Loucy (cell line): ENCODE measurements around the gene RPL3.

Experiments
- H2AFZ ChIP-seq: fragments of 200-600 bp; sonication (generic); 2 replicates; pipeline ENCODE4 v1.6.0; 2016; ENCODE audit warnings: antibody characterized with exemption, mild to moderate bottlenecking, low read length, moderate library complexity
- H3F3A ChIP-seq: fragments of 200-600 bp; 2 replicates; pipeline ENCODE4 v1.6.0; 2016; ENCODE audit warnings: antibody characterized with exemption, low read depth, mild to moderate bottlenecking
- H3K27me3 ChIP-seq: fragments of 200-600 bp; sonication (generic); 2 replicates; pipeline ENCODE4 v1.6.1; 2014; ENCODE audit warnings: low read length, mild to moderate bottlenecking; ENCODE audit not compliant: insufficient read depth, poor library complexity, severe bottlenecking
- H3K36me3 ChIP-seq: fragments of 200-600 bp; sonication (generic); 2 replicates; pipeline ENCODE4 v1.6.1; 2016; ENCODE audit warnings: low read length; ENCODE audit not compliant: insufficient read depth
- H3K4me1 ChIP-seq: fragments of 200-600 bp; sonication (generic); 2 replicates; pipeline ENCODE4 v1.5.1; 2014; ENCODE audit warnings: low read length, mild to moderate bottlenecking; ENCODE audit not compliant: insufficient read depth, poor library complexity, severe bottlenecking
- H3K4me2 ChIP-seq: fragments of 200-600 bp; sonication (generic); 2 replicates; pipeline ENCODE4 v1.6.0; 2014; ENCODE audit warnings: antibody characterized with exemption, low read length, low read depth, mild to moderate bottlenecking; ENCODE audit not compliant: poor library complexity, severe bottlenecking
- H3K4me3 ChIP-seq: fragments of 200-600 bp; sonication (generic); 2 replicates; pipeline ENCODE4 v1.5.1; 2014; ENCODE audit warnings: low read length, mild to moderate bottlenecking, mixed read lengths; ENCODE audit not compliant: poor library complexity, severe bottlenecking
- H3K79me2 ChIP-seq: fragments of 200-600 bp; sonication (generic); 2 replicates; pipeline ENCODE4 v1.6.1; 2014; ENCODE audit warnings: low read length; ENCODE audit not compliant: insufficient read depth
- H3K9ac ChIP-seq: fragments of 200-600 bp; sonication (generic); 2 replicates; pipeline ENCODE4 v1.6.0; 2014; ENCODE audit warnings: mild to moderate bottlenecking, low read depth, low read length, moderate library complexity; ENCODE audit not compliant: poor library complexity, severe bottlenecking
- H3K9me2 ChIP-seq: fragments of 200-600 bp; sonication (generic); replicated peaks from 2 replicates; pipeline ENCODE4 v1.6.1; 2016; ENCODE audit warnings: low read depth, low read length, mixed read lengths
- H3K9me3 ChIP-seq: fragments of 200-600 bp; sonication (generic); 2 replicates; pipeline ENCODE4 v1.6.1; 2014; ENCODE audit warnings: mild to moderate bottlenecking, antibody characterized with exemption, low read length, low read depth; ENCODE audit not compliant: insufficient read depth
- H4K20me1 ChIP-seq: fragments of 200-600 bp; sonication (generic); 2 replicates; pipeline ENCODE4 v1.6.0; 2014; ENCODE audit warnings: antibody characterized with exemption, low read length, mild to moderate bottlenecking; ENCODE audit not compliant: insufficient read depth, poor library complexity, severe bottlenecking
- EZH2phosphoT487 ChIP-seq: fragments of 200-600 bp; IDR thresholded peaks from 2 replicates; pipeline ENCODE4 v1.6.1; 2018; ENCODE audit warnings: antibody characterized with exemption, mild to moderate bottlenecking, moderate library complexity, borderline replicate concordance
- TF ChIP-seq, protein P1 (sequence below): fragments of 200-600 bp; sonication (generic); conservative IDR thresholded peaks from 2 replicates; pipeline ENCODE4 v1.5.1; 2014; ENCODE audit warnings: mild to moderate bottlenecking, antibody characterized with exemption, low read length

RPL3 gene

DNA sequence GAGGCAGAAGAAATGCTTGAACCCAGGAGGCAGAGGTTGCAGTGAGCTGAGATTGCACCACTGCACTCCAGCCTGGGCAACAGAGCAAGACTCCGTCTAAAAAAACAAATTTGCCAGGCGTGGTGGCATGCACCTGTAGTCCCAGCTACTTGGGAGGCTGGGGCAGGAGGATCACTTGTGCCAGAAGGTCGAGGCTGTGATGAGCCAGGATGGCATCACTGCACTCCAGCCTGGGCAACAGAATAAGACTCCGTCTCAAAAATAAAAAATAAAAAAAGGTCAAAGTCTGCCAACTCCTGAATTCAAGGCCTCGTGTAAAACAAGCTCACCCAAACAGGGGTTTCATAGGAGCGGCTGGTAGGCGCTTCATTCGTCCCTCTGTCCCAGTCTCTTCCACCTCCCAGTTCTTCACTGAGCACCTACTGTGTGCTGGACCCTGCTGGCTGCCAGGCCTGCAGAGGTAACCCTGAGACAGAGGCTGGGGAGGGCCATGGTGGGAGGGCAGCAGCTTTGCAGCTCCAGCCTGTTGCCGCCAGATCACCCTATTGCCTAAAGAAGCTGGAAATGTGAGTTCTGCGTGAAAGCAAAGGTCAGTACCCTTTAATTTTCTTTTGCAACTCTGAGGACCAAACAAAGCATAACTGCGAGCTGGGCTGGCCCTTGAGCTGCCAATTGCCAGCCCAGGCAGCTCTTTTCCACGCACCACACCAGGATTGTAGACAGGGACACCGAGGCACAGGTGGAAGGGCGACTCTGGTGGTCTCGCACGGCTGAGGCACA lies 15.3 kb downstream of the RPL3 start:
- Histone ChIP-seq H3K27me3 (no peaks in the 10 kb centered on the region), H3K9me2 (no peaks in the 10 kb centered on the region), H3K4me3 (no peak overlapping the region), H3K9me3 (no peaks in the 10 kb centered on the region), H4K20me1 (no peaks in the 10 kb centered on the region), H3K79me2 (no peaks in the 10 kb centered on the region), H3K9ac (no peak overlapping the region), H3K36me3 (0 out of 2 replicates have a peak, but pooled peaks cover 5% of the 10 kb centered on the region), H2AFZ (no peak overlapping the region), H3F3A (no peaks in the 10 kb centered on the region), H3K4me1 (no peaks in the 10 kb centered on the region), H3K4me2 (no peak overlapping the region)
- no peak for TF ChIP-seq EZH2phosphoT487
- TF ChIP-seq, protein P1, sequence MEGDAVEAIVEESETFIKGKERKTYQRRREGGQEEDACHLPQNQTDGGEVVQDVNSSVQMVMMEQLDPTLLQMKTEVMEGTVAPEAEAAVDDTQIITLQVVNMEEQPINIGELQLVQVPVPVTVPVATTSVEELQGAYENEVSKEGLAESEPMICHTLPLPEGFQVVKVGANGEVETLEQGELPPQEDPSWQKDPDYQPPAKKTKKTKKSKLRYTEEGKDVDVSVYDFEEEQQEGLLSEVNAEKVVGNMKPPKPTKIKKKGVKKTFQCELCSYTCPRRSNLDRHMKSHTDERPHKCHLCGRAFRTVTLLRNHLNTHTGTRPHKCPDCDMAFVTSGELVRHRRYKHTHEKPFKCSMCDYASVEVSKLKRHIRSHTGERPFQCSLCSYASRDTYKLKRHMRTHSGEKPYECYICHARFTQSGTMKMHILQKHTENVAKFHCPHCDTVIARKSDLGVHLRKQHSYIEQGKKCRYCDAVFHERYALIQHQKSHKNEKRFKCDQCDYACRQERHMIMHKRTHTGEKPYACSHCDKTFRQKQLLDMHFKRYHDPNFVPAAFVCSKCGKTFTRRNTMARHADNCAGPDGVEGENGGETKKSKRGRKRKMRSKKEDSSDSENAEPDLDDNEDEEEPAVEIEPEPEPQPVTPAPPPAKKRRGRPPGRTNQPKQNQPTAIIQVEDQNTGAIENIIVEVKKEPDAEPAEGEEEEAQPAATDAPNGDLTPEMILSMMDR, result no peak

DNA sequence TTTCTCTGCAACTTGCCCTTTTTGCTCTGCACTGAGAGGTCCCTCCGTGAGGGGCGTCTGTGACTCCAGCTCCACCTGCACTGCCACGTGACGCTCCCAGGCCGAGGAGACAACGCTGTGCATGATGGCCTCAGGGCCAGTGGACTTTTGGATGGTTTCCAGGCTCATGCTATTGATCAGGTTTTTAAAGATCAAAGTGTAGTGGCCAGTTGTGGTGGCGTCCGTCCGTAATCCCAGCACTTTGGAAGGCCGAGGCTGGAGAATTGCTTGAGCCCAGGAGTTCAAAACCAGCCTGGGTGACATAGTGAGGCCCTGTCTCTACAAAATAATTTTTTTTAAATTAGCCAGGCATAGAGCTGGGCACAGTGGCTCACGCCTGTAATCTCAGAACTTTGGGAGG lies 16.1 kb downstream of the RPL3 start:
- Histone ChIP-seq H3K79me2 (no peaks in the 10 kb centered on the region), H3K4me1 (no peaks in the 10 kb centered on the region), H4K20me1 (no peaks in the 10 kb centered on the region), H3K9ac (no peak overlapping the region), H2AFZ (no peak overlapping the region), H3K4me2 (no peak overlapping the region), H3F3A (no peaks in the 10 kb centered on the region), H3K4me3 (no peak overlapping the region), H3K9me3 (no peaks in the 10 kb centered on the region), H3K27me3 (no peaks in the 10 kb centered on the region), H3K9me2 (no peaks in the 10 kb centered on the region), H3K36me3 (0 out of 2 replicates have a peak, but pooled peaks cover 2% of the 10 kb centered on the region)
- no peak for TF ChIP-seq EZH2phosphoT487
- TF ChIP-seq, protein P1, result no peak

DNA sequence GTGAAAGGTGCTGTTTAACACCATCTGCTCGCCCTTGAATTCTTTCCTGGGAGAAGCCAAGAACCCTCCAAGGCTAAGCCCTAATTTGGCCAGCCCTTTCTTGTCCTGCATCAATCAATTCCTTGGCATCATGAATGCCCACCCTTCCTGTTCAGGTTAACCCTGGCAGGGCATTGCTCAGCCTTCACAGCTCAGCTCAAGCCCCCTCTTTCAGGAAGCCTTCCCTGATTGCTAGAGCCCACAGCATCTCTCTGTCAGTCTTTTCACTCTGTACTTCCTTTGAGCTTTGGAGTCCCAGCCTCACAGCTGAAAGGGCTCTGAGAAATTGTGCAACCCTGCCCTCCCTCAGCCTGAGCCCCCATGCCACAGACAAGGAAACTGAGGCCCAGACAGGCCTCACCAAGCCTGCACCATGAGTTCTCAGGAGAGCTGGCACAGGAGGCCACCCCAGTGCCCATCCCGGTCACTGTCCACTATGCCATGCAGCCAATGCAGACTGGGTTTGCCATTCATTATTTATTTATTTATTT lies 16.9 kb downstream of the RPL3 start:
- H4K20me1 ChIP-seq, result no peaks in the 10 kb centered on the region
- H3K27me3 ChIP-seq, result no peaks in the 10 kb centered on the region
- TF ChIP-seq, protein P1, result no peak
- TF ChIP-seq EZH2phosphoT487, result no peak
- H3K9me3 ChIP-seq, result no peaks in the 10 kb centered on the region
- H3K9ac ChIP-seq, result no peak overlapping the region
- peaks cover 3% of the 10 kb centered on the region for H3K4me1 ChIP-seq
- no peak overlapping the region for H3K4me3 ChIP-seq
- H3K9me2 ChIP-seq, result no peaks in the 10 kb centered on the region
- H3K4me2 ChIP-seq, result no peak overlapping the region
- H3F3A ChIP-seq, result no peaks in the 10 kb centered on the region
- H3K36me3 ChIP-seq, result no peaks in the 10 kb centered on the region
- H2AFZ ChIP-seq, result no peak overlapping the region
- no peaks in the 10 kb centered on the region for H3K79me2 ChIP-seq
